ENCODE results near the gene G0S2. TPM values are rescaled to one million over a fixed set of nuclear protein-coding genes. Genes with fewer than 3 reads are reported as not detected.

G0S2 gene
- total and polyA plus RNA-seq, 10 of the 15 experiments (the other 5 are each of a cell fraction or from before 2014, with no cell fraction given): 0.07 to 0.51 (median 0.23) TPM

DNA sequence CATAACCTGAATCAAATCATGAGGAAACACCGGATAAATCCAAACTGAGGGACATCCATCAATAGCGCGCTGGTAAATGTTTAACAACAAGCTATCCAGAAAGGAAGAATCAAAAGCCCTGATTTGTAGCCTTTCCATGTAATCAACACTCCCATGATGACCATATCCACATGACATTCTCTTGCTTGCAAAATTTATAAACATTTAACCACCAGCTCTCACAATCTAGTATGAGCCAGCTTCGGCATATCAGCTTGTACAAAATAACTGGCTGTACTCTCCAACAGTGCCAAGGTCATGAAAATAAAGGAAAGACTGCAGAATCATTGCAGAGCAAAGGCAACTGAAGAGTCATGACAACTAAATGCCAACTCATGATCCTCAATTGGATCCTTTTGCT lies 45.1 kb downstream of the G0S2 start:
- intact Hi-C loops (cut with micrococcal nuclease; ENCODE audit: unreplicated experiment) (no loop called here), in situ Hi-C loops (cut with MboI) (no loop called here)
- BruUV-seq (replicated peaks): no TSS peak
- Histone ChIP-seq H2AFZ (ENCODE audit: control insufficient read depth, low read depth, low read length) (no peak overlapping the region), H3K4me2 (ENCODE audit: control insufficient read depth, insufficient read depth) (no peak overlapping the region), H3K27ac (ENCODE audit: control insufficient read depth, insufficient read depth) (no peak overlapping the region), H3K9me3 (replicated peaks; ENCODE audit: control insufficient read depth, insufficient read depth, low read length) (no peaks in the 10 kb centered on the region), H3K79me2 (ENCODE audit: control insufficient read depth, insufficient read depth, low read length) (no peaks in the 10 kb centered on the region), H4K20me1 (ENCODE audit: control insufficient read depth, insufficient read depth) (no peaks in the 10 kb centered on the region), H3K4me3 (no peak overlapping the region), H3K27me3 (replicated peaks in 1 of 2; ENCODE audit: control insufficient read depth in 2 of 2, insufficient read depth in 2 of 2, low read length in 1 of 2) (no peaks in the 10 kb centered on the region), H3K36me3 (ENCODE audit: control insufficient read depth in 2 of 2, insufficient read depth in 2 of 2, low read length in 1 of 2) (no peaks in the 10 kb centered on the region), H3K9ac (ENCODE audit: control insufficient read depth, insufficient read depth, low read length) (no peak overlapping the region), H3K4me1 (ENCODE audit: control insufficient read depth, insufficient read depth, low read length) (no peaks in the 10 kb centered on the region; the same call in 1 of the 2 replicates)
- no peak for ATAC-seq
- TF ChIP-seq BRCA1 (IDR thresholded peaks at IDR 0.05; ENCODE audit: low read depth, low read length) (no peak), MXI1 (IDR thresholded peaks at IDR 0.05; ENCODE audit: low read depth, low read length) (no peak), CREM (IDR thresholded peaks at IDR 0.05; ENCODE audit: low read depth) (no peak), SMC3 (IDR thresholded peaks at IDR 0.05; ENCODE audit: borderline replicate concordance, low read length) (no peak), BHLHE40 (IDR thresholded peaks at IDR 0.05; ENCODE audit: borderline replicate concordance in 1 of 2, low read depth in 2 of 2, low read length in 1 of 2) (no peak)
- TF ChIP-seq, protein P1, sequence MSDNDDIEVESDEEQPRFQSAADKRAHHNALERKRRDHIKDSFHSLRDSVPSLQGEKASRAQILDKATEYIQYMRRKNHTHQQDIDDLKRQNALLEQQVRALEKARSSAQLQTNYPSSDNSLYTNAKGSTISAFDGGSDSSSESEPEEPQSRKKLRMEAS (IDR thresholded peaks at IDR 0.05; ENCODE audit: low read depth, low read length): no peak
- TF ChIP-seq, protein P2, sequence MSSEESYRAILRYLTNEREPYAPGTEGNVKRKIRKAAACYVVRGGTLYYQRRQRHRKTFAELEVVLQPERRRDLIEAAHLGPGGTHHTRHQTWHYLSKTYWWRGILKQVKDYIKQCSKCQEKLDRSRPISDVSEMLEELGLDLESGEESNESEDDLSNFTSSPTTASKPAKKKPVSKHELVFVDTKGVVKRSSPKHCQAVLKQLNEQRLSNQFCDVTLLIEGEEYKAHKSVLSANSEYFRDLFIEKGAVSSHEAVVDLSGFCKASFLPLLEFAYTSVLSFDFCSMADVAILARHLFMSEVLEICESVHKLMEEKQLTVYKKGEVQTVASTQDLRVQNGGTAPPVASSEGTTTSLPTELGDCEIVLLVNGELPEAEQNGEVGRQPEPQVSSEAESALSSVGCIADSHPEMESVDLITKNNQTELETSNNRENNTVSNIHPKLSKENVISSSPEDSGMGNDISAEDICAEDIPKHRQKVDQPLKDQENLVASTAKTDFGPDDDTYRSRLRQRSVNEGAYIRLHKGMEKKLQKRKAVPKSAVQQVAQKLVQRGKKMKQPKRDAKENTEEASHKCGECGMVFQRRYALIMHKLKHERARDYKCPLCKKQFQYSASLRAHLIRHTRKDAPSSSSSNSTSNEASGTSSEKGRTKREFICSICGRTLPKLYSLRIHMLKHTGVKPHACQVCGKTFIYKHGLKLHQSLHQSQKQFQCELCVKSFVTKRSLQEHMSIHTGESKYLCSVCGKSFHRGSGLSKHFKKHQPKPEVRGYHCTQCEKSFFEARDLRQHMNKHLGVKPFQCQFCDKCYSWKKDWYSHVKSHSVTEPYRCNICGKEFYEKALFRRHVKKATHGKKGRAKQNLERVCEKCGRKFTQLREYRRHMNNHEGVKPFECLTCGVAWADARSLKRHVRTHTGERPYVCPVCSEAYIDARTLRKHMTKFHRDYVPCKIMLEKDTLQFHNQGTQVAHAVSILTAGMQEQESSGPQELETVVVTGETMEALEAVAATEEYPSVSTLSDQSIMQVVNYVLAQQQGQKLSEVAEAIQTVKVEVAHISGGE (CRISPR knock-in tag; IDR thresholded peaks at IDR 0.05): no peak
- ChIA-PET SMC1A (ENCODE audit: uncharacterized antibody, unreplicated experiment) (interaction anchor here (1.5 kb wide), 1 partner anchor 14 kb away, joined by 3 read pairs; no protein-coding TSS in a partner anchor), RAD21 (ENCODE audit: unreplicated experiment) (no interaction called here), CTCF (no interaction called here), POLR2A (no interaction called here)
- 87% methylated on average over 4 of the region's 4 CpGs for WGBS (ENCODE audit: insufficient coverage, insufficient replicate concordance, low lambda C conversion rate, missing lambda C conversion rate)
- no peak for DNase-seq (ENCODE audit: low read depth, low spot score)
- no peak for FAIRE-seq

Measured in GM12878 (cell line).